Thymus (tissue), 11 donors: ENCODE measurements around the gene CXCL1. TPM values are rescaled to one million over a fixed set of nuclear protein-coding genes. Genes with fewer than 3 reads are reported as not detected.
A peak's percentile ranks its signal among the peaks of the same experiment; 100 is the strongest.

Experiments
- DNase-seq, 9 donors: peaks; one replicate each; pipeline ENCODE4 v3.0.0-alpha.2; 2013; ENCODE audit warnings: low spot score in 9 of 9, low read depth in 6 of 9, missing footprints in 1 of 9
- H3K27ac ChIP-seq, 2 donors: one replicate each; pipeline ENCODE4 v1.5.1; 2013; ENCODE audit warnings: control low read depth in 1 of 2, low read depth in 1 of 2, low read length in 1 of 2, mild to moderate bottlenecking in 1 of 2, moderate library complexity in 1 of 2
- H3K27me3 ChIP-seq, 2 donors: one replicate each; pipeline ENCODE4 v1.5.1; 2013; ENCODE audit warnings: low read length in 1 of 2; ENCODE audit not compliant: control insufficient read depth in 2 of 2, insufficient read depth in 1 of 2
- H3K36me3 ChIP-seq, 2 donors: one replicate each; pipeline ENCODE4 v1.5.1; 2013; ENCODE audit warnings: low read length in 1 of 2, mild to moderate bottlenecking in 1 of 2, moderate library complexity in 1 of 2; ENCODE audit not compliant: control insufficient read depth in 2 of 2, insufficient read depth in 2 of 2
- H3K4me1 ChIP-seq, 2 donors: one replicate each; pipeline ENCODE4 v1.5.1; 2013; ENCODE audit warnings: low read length in 2 of 2; ENCODE audit not compliant: control insufficient read depth in 2 of 2, insufficient read depth in 2 of 2
- H3K4me3 ChIP-seq, 2 donors: one replicate each; pipeline ENCODE4 v1.5.1; 2013; ENCODE audit warnings: low read length in 2 of 2, control low read depth in 1 of 2, mild to moderate bottlenecking in 1 of 2
- H3K9me3 ChIP-seq, 2 donors: one replicate each; pipeline ENCODE4 v1.5.1; 2013; ENCODE audit warnings: low read length in 1 of 2, mild to moderate bottlenecking in 1 of 2; ENCODE audit not compliant: control insufficient read depth in 2 of 2, insufficient read depth in 1 of 2
- WGBS: extraction: QIAGEN DNeasy Blood & Tissue Kit; methylation state at CpG from one replicate; pipeline ENCODE4 v1.1.7; 2013; 5-methylcytosine and 5-hydroxymethylcytosine counted together
- polyA plus RNA-seq: library from polyadenylated mRNA; stranded (reverse); fragments of 200-250 nt; gene quantifications from one replicate; pipeline ENCODE4 v1.2.3, GENCODE V29; 2013
- total RNA-seq: library from RNA; stranded (reverse); fragments of 120-200 nt; gene quantifications from one replicate; pipeline ENCODE4 v1.2.4, GENCODE V29; 2013
- donor health status: healthy.

The CXCL1 gene
- total and polyA plus RNA-seq, 2 donors: 0.57 to 37.7 TPM

DNA sequence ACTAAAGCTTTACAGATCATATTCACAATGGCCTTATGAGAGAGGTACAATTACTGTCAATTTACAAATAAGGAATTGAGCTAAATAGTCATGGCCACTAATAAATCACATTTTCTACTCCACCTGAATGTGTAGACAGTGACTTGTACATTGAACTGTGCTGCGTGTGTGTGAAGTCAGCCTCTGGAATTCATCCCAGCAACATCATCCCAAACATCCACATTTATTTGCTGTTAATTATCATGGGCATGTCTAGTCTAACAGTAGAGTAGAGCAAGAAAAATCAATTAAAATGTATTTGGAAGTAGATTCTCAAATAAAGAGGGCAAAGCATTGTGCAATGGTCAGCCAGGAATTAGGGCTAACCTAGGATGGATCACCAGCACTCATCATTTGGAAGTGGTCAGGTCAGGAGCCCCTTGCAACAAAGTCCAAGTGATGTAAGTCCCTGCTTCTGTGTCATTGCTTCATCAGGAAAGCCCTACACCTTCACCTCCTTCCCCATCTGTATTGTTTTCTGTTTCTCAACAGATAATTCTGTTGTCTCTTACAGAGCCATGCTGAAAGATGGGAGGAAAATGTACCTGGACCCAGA is 20.9 kb upstream of the CXCL1 start:
- H3K36me3 ChIP-seq: no peaks in the 10 kb centered on the region
- peaks cover 0 to 4% of the 10 kb centered on the region in 2 donors for H3K27me3 ChIP-seq
- 95% methylated on average over 1 of the region's 1 CpG for WGBS
- no peak overlapping the region for H3K4me3 ChIP-seq
- H3K27ac ChIP-seq: no peak overlapping the region
- H3K4me1 ChIP-seq: peaks cover 0 to 4% of the 10 kb centered on the region in 2 donors
- no peak for DNase-seq
- no peaks in the 10 kb centered on the region for H3K9me3 ChIP-seq

DNA sequence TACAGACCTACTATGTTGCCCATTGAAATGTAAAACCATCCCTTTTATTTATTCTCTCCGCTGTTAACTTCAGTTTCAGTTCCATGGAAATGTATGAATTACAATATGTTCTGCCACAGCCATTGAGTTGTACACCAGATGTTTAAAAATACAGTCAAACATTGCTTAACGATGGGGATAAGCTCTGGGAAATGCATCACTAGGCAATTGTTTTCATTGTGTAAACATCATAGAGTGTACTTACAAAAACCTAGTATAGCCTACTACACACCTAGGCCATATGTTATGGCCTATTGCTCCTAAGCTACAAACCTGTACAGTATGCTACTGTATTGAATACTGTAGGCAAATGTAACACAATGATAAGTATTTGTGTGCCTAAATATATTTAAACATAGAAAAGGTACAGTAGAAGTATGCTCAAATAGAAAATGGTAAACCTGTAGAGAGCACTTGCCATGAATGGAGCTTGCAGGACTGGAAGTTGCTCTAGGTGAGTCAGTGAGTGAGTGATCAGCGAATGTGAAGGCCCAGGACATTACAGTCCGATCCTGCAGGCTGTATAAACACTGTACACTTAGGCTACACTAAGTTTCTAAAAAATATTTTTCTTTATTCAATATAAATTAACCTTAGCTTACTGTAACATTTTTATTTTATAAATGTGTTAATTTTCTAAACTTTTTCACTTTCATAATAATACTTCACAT is 18.8 kb upstream of the CXCL1 start:
- WGBS: over 99% methylated on average over 4 of the region's 4 CpGs
- Histone ChIP-seq H3K9me3 (no peaks in the 10 kb centered on the region), H3K4me1 (peaks cover 2 to 10% of the 10 kb centered on the region in 2 donors), H3K4me3 (no peak overlapping the region), H3K36me3 (no peaks in the 10 kb centered on the region), H3K27ac (no peak overlapping the region), H3K27me3 (peaks cover 0 to 10% of the 10 kb centered on the region in 2 donors)
- no peak for DNase-seq

DNA sequence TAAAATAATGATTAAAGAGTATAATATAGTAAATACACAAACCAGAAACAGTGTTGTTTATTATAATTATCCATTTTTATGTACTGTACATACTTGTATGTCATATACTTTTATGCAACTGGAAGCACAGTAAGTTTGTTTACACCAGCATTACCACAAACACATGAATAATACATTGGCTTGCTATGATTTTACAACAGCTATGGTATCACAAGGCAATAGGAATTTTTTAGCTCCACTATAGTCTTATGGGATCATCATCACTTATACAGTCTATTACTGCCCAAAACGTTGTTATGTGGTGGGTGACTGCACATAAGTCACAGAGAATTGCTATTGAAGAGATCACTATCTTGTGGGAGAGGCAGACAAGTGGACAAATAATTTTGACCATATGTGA is 17.9 kb upstream of the CXCL1 start:
- WGBS: 91% methylated on average over 1 of the region's 1 CpG
- Histone ChIP-seq H3K4me3 (no peak overlapping the region), H3K27me3 (peaks cover 0 to 10% of the 10 kb centered on the region in 2 donors), H3K27ac (no peak overlapping the region), H3K36me3 (no peaks in the 10 kb centered on the region), H3K9me3 (no peaks in the 10 kb centered on the region), H3K4me1 (peaks cover 2 to 10% of the 10 kb centered on the region in 2 donors)
- no peak for DNase-seq

DNA sequence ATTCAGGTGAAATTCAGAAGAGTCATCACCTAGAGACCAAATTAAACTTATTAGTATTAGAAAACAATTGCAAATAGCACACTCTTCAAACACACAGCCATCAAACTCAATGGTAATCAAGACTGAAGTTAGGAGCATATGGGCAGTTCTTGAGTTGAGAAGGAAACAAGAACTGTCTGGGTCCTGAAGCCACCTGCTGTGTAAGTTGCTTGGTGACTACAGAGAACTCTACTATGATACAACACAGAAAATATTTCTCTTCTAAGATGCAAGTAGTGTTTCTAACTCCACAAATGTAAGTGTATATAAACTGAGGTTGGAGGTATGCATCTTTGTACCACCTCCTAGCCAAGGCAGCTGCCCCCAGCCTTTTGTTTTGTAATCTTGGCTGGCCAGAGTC is 16.4 kb upstream of the CXCL1 start:
- Histone ChIP-seq H3K36me3 (no peaks in the 10 kb centered on the region), H3K27ac (no peak overlapping the region), H3K27me3 (peaks cover 0 to 10% of the 10 kb centered on the region in 2 donors), H3K4me1 (peaks cover 2 to 10% of the 10 kb centered on the region in 2 donors), H3K4me3 (no peak overlapping the region), H3K9me3 (no peaks in the 10 kb centered on the region)
- peak in 1 of 9 donors; percentile 23 for DNase-seq

DNA sequence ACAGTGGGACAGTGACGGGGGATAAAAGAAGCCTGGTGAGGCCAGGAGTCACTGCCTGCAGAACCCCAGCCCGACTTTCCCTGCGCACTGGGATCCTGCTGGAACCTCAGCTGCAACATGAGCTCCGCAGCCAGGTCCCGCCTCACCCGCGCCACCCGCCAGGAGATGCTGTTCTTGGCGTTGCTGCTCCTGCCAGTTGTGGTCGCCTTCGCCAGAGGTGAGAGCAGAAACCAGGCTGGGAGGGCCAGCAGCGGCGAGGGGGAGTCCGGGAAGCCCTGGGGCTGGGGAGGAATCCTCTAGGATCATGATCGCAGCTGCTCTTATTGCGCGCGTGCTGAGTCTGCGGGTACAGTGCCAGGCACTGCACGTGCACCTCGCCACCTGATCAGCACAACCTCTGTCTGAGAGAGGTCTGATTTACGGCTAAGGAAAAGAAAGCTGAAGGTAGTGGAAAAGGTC is 15.9 kb upstream of the CXCL1 start, which contains the start of gene PF4V1:
PF4V1 (plus strand) TSS at position 51 of the 459 bp plus-strand sequence; CDS start at position 118, 67 bp downstream.
- Histone ChIP-seq H3K4me1 (peaks cover 2 to 10% of the 10 kb centered on the region in 2 donors), H3K36me3 (no peaks in the 10 kb centered on the region), H3K27ac (no peak within 1 kb of the TSS), H3K4me3 (peak within 1 kb of the TSS in 1 of 2 donors; percentile 14), H3K27me3 (peaks cover 0 to 10% of the 10 kb centered on the region in 2 donors), H3K9me3 (no peaks in the 10 kb centered on the region)
- 40% methylated on average over 22 of the region's 22 CpGs for WGBS
- peak in 1 of 9 donors; percentile 22 for DNase-seq

DNA sequence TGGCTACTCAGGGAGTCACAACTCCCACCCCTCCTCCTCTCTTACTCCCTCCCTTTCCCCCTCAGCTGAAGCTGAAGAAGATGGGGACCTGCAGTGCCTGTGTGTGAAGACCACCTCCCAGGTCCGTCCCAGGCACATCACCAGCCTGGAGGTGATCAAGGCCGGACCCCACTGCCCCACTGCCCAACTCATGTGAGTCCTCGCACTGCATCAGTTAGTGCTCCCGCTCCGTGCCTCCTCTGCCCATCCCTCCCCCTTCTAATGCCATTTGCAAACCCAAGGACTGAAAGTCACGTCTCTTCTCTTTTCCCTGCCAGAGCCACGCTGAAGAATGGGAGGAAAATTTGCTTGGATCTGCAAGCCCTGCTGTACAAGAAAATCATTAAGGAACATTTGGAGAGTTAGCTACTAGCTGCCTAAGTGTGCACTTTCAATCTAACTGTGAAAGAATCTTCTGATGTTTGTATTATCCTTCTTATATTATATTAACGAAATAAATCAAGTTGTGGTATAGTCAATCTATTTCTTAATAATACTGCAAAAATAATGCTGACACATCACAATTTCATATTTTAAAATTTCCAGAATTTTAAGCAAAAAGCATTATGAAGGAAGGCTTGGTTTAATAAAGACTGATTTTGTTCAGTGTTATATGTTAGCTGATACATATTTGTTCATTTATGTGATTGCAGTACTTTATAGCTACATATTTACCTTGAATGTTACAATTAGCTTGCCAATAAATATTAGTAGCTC is 15.3 kb upstream of the CXCL1 start:
- 60% methylated on average over 8 of the region's 8 CpGs for WGBS
- H3K9me3 ChIP-seq: no peaks in the 10 kb centered on the region
- DNase-seq: no peak
- H3K36me3 ChIP-seq: no peaks in the 10 kb centered on the region
- H3K4me3 ChIP-seq: no peak overlapping the region
- no peak overlapping the region for H3K27ac ChIP-seq
- peaks cover 2 to 10% of the 10 kb centered on the region in 2 donors for H3K4me1 ChIP-seq
- peaks cover 0 to 10% of the 10 kb centered on the region in 2 donors for H3K27me3 ChIP-seq

DNA sequence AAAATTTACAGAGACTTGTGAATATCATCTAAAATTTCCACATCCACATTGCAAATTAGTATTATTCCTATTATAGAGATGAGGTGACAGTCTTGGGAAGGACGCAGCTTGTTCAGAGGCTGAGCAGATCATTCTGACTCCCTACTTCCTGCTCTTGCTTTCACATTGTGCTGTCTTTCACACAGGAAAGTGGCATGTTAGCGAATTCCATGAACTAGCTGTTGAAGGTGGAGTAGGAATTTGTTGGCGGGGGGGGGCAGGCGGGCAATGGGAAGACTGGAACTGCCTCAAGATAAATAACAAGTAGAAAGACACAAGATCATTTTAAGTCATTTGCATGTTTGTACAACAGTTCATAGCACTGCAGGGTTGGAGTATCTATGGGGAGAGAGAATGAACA is 13.8 kb upstream of the CXCL1 start:
- no peak for DNase-seq
- WGBS: 95% methylated on average over 4 of the region's 4 CpGs
- H3K36me3 ChIP-seq: no peaks in the 10 kb centered on the region
- H3K4me3 ChIP-seq: no peak overlapping the region
- H3K27ac ChIP-seq: no peak overlapping the region
- H3K4me1 ChIP-seq: peaks cover 2 to 10% of the 10 kb centered on the region in 2 donors
- no peaks in the 10 kb centered on the region for H3K9me3 ChIP-seq
- H3K27me3 ChIP-seq: peaks cover 0 to 10% of the 10 kb centered on the region in 2 donors

DNA sequence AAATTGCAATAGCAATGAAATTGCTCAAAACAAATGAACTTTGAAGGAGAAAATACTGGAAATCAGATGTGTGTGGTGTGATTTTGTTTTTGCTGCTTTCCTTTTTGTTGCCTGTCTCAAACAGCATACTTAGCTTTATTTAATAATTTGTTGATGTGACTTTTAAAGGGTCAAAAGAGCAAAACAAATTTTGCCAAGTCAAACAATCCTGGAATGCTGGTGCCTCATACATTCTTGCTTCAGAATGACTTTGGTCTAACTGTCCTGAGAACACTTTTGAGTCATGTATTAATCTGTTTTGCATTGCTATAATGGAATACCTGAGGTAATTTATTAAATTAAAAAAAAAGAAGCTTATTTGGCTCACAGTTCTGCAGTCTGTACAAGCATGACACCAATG is 12.7 kb upstream of the CXCL1 start:
- H3K27me3 ChIP-seq: peaks cover 0 to 10% of the 10 kb centered on the region in 2 donors
- peaks cover 2 to 10% of the 10 kb centered on the region in 2 donors for H3K4me1 ChIP-seq
- no peaks in the 10 kb centered on the region for H3K9me3 ChIP-seq
- DNase-seq: no peak
- H3K27ac ChIP-seq: no peak overlapping the region
- H3K36me3 ChIP-seq: no peaks in the 10 kb centered on the region
- no peak overlapping the region for H3K4me3 ChIP-seq

DNA sequence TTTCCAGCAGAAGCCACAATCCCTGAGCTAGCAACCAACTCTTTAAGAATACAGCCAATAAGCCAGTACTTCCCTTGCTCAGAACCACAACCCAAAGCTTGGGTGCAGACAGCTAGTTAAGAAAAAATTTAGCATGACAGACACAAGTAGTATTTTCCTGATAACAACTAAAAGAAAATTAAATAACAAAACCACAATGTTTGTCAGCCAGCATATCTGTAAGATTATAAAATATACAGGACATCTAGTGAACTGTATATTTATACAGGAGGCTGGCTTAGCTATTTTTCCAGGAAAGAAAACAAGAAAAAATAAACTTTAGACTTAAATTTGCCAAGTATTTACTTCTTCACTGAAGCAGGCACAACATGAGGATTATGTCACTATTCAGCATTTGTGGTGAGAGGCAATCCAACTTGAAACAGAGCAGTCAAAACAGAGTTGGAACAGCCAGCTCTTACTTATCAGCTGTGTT is 9.5 kb upstream of the CXCL1 start:
- H3K4me3 ChIP-seq: no peak overlapping the region
- H3K4me1 ChIP-seq: peaks cover 0 to 5% of the 10 kb centered on the region in 2 donors
- H3K27ac ChIP-seq: no peak overlapping the region
- no peaks in the 10 kb centered on the region for H3K36me3 ChIP-seq
- no peaks in the 10 kb centered on the region for H3K27me3 ChIP-seq
- DNase-seq: no peak
- H3K9me3 ChIP-seq: no peaks in the 10 kb centered on the region
